Middle frontal gyrus (tissue), 1 donor: Measurements from ENCODE around the gene MCRIP1.

Experiments used
- DNase-seq: peaks from one replicate; pipeline ENCODE4 v3.0.0-alpha.2; 2015; ENCODE audit warnings: low spot score; ENCODE audit errors: extremely low spot score

The MCRIP1 gene

GRCh38 chr17:81805707-81806460 is 27.2 kb downstream of the MCRIP1 start:
- no peak for DNase-seq

GRCh38 chr17:81804559-81805399 is 28.3 kb downstream of the MCRIP1 start:
- no peak for DNase-seq

GRCh38 chr17:81803728-81804558 is 29.1 kb downstream of the MCRIP1 start, which contains the start of gene GCGR:
GCGR (plus strand) TSS chr17:81804150; CDS start chr17:81809019, 4,869 bp downstream.
- DNase-seq: no peak

GRCh38 chr17:81802856-81803643 is 30.0 kb downstream of the MCRIP1 start:
- no peak for DNase-seq

DNA sequence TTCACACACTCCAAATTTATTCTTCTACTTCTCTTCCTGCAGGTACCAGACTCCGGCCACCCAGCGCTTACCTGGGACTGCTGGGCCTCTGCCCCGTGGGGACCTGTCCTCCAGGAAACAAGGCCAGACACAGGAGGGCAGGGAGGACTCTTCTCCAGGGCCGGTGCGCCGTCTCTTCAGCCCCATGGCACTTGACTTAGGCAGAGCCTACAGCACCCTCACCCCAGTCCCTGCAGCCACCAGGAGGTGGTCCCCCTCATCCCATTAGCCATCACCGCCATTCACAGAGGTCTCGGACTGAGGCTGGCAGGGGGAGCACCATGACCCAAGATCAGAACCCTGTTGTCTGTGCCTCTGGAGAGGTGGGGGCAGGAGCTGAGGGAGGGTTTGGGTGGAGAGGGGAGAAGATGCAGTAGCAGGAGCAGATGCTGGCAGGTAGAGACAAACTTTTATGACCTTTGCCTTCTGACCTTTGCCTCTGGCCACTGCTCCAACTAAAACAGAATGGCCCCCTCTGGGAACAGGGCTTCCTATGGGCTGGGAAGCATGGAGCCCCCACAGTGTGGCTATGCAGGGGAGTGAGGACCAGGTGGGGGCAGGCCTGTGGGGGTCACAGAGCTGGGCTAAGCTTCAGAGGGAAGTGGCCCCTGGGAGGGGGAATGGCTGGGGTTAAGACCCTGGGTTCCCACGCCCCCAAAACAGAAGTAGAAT is 30.9 kb downstream of the MCRIP1 start:
- DNase-seq: no peak

DNA sequence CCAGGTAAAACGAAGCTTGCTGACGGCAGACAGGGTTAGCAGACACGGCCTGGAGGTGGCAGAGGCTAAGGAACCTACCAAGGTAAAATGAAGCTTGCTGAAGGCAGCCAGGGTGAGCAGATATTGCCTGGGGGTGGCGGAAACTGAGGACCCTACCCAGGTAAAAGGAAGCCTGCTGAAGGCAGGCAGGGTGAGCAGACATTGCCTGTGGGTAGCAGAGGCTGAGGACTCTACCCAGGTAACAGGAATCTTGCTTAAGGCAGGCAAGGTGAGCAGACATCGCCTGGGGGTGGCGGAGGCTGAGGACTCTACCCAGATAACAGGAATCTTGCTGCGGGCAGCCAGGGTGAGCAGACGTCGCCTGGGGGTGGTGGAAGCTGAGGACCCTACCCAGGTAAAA is 31.8 kb downstream of the MCRIP1 start:
- DNase-seq: no peak

GRCh38 chr17:81794509-81794908 is 38.6 kb downstream of the MCRIP1 start:
- no peak for DNase-seq

GRCh38 chr17:81794074-81794476 is 39.0 kb downstream of the MCRIP1 start:
- DNase-seq: no peak

DNA sequence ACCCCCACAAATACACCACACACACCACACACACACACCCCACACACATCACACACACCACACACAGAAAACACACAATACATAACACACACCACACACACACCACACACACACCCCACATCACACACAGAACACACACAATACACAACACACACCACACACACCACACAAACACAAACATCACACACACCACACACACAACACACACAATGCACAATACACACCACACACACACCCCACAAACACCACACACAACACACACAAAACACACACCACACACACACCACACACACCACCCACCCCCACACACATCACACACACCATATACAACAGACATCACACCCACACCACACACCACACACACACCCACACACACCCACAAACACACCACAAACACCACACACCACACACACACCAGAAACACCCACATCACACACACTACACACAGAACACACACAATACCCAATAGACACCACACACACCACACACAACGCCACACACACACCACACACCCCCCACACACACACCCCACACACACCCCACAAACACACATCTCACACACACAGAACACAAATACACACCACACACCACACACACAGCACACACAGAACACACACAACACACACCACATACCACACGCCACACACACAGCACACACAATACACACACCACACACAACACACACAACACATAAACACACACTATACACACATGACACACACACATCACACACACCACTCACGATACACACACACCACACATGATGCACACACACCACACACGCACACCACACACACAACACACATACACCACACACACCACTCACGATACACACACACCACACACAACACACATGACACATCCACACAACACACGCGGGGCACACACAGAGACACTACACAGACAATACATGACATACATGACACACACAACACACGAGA is 40.1 kb downstream of the MCRIP1 start:
- DNase-seq: no peak
